HCT116 (cell line): Measurements from ENCODE around the gene AFP.

Source experiments
- CEBPB ChIP-seq: IDR thresholded peaks from 2 replicates; pipeline ENCODE4 v1.6.1; 2012; ENCODE audit warnings: low read depth
- ELF1 ChIP-seq: IDR thresholded peaks from 2 replicates; pipeline ENCODE4 v1.6.1; 2012; ENCODE audit warnings: low read depth, borderline replicate concordance
- EZH2phosphoT487 ChIP-seq: fragments of 200-600 bp; IDR thresholded peaks from 2 replicates; pipeline ENCODE4 v1.6.1; 2018; ENCODE audit warnings: antibody characterized with exemption, borderline replicate concordance
- JUND ChIP-seq: IDR thresholded peaks from 2 replicates; pipeline ENCODE4 v1.6.1; 2012
- POLR2A ChIP-seq: IDR thresholded peaks from 2 replicates; pipeline ENCODE4 v1.7.0; 2011; ENCODE audit warnings: borderline replicate concordance; ENCODE audit not compliant: insufficient read depth, insufficient read length; ENCODE audit errors: extremely low read depth
- POLR2AphosphoS5 ChIP-seq: IDR thresholded peaks from 2 replicates; pipeline ENCODE4 v1.6.1; 2011; ENCODE audit warnings: mild to moderate bottlenecking, low read depth, low read length, moderate library complexity
- TF ChIP-seq, protein P1 (sequence below): IDR thresholded peaks from 2 replicates; pipeline ENCODE4 v1.6.1; 2012; ENCODE audit warnings: low read depth
- TF ChIP-seq, protein P2 (sequence below), 3 experiments: fragments of 200-600 bp in 1 of 3; sonication (generic) in 1 of 3; IDR thresholded peaks in 2 of 3; conservative IDR thresholded peaks in 1 of 3; 2 replicates each; pipeline ENCODE4 v1.5.1; 2012 to 2017; ENCODE audit warnings: low read depth in 2 of 3, low read length in 2 of 3, antibody characterized with exemption in 1 of 3, borderline replicate concordance in 1 of 3, control low read depth in 1 of 3, mild to moderate bottlenecking in 1 of 3, mixed read lengths in 1 of 3, mixed run types in 1 of 3, moderate library complexity in 1 of 3; ENCODE audit not compliant: insufficient read depth in 1 of 3
- TF ChIP-seq, protein P3 (sequence below): IDR thresholded peaks from 2 replicates; pipeline ENCODE4 v1.6.1; 2012
- TF ChIP-seq, protein P4 (sequence below): IDR thresholded peaks from 2 replicates; pipeline ENCODE4 v1.6.1; 2011; ENCODE audit warnings: mild to moderate bottlenecking, low read length, moderate library complexity; ENCODE audit not compliant: insufficient replicate concordance; ENCODE audit errors: extremely low read depth

DNA sequence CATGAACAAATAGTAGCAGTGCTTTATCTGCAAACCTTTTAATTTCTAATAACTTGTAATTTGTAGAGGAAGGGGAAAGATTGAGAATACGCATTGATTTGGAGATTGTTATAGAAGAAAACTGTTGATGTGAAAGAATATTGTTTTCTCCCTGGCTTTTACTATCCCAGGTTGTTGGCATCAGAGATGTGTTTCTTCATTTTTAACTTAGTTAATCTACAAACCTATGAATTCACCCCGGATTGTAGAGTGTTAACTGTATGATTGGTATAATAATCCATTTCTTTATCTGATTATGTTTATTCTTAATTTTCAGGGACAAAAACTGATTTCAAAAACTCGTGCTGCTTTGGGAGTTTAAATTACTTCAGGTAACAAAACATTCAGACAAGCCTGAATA lies 18.9 kb downstream of the AFP start:
- no peak for TF ChIP-seq POLR2A
- TF ChIP-seq, protein P1, sequence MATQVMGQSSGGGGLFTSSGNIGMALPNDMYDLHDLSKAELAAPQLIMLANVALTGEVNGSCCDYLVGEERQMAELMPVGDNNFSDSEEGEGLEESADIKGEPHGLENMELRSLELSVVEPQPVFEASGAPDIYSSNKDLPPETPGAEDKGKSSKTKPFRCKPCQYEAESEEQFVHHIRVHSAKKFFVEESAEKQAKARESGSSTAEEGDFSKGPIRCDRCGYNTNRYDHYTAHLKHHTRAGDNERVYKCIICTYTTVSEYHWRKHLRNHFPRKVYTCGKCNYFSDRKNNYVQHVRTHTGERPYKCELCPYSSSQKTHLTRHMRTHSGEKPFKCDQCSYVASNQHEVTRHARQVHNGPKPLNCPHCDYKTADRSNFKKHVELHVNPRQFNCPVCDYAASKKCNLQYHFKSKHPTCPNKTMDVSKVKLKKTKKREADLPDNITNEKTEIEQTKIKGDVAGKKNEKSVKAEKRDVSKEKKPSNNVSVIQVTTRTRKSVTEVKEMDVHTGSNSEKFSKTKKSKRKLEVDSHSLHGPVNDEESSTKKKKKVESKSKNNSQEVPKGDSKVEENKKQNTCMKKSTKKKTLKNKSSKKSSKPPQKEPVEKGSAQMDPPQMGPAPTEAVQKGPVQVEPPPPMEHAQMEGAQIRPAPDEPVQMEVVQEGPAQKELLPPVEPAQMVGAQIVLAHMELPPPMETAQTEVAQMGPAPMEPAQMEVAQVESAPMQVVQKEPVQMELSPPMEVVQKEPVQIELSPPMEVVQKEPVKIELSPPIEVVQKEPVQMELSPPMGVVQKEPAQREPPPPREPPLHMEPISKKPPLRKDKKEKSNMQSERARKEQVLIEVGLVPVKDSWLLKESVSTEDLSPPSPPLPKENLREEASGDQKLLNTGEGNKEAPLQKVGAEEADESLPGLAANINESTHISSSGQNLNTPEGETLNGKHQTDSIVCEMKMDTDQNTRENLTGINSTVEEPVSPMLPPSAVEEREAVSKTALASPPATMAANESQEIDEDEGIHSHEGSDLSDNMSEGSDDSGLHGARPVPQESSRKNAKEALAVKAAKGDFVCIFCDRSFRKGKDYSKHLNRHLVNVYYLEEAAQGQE, result no peak
- TF ChIP-seq, protein P2, sequence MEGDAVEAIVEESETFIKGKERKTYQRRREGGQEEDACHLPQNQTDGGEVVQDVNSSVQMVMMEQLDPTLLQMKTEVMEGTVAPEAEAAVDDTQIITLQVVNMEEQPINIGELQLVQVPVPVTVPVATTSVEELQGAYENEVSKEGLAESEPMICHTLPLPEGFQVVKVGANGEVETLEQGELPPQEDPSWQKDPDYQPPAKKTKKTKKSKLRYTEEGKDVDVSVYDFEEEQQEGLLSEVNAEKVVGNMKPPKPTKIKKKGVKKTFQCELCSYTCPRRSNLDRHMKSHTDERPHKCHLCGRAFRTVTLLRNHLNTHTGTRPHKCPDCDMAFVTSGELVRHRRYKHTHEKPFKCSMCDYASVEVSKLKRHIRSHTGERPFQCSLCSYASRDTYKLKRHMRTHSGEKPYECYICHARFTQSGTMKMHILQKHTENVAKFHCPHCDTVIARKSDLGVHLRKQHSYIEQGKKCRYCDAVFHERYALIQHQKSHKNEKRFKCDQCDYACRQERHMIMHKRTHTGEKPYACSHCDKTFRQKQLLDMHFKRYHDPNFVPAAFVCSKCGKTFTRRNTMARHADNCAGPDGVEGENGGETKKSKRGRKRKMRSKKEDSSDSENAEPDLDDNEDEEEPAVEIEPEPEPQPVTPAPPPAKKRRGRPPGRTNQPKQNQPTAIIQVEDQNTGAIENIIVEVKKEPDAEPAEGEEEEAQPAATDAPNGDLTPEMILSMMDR (IDR thresholded peaks at IDR 0.05 in 2 of 3, conservative IDR thresholded peaks at IDR 0.05 in 1 of 3; ENCODE audit: borderline replicate concordance in 1 of 3, insufficient read depth in 1 of 3, low read depth in 2 of 3, low read length in 2 of 3), result no peak
- TF ChIP-seq, protein P3, sequence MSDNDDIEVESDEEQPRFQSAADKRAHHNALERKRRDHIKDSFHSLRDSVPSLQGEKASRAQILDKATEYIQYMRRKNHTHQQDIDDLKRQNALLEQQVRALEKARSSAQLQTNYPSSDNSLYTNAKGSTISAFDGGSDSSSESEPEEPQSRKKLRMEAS, result no peak
- no peak for TF ChIP-seq JUND
- TF ChIP-seq POLR2AphosphoS5, result no peak
- TF ChIP-seq EZH2phosphoT487, result no peak
- no peak for TF ChIP-seq ELF1
- TF ChIP-seq, protein P4, sequence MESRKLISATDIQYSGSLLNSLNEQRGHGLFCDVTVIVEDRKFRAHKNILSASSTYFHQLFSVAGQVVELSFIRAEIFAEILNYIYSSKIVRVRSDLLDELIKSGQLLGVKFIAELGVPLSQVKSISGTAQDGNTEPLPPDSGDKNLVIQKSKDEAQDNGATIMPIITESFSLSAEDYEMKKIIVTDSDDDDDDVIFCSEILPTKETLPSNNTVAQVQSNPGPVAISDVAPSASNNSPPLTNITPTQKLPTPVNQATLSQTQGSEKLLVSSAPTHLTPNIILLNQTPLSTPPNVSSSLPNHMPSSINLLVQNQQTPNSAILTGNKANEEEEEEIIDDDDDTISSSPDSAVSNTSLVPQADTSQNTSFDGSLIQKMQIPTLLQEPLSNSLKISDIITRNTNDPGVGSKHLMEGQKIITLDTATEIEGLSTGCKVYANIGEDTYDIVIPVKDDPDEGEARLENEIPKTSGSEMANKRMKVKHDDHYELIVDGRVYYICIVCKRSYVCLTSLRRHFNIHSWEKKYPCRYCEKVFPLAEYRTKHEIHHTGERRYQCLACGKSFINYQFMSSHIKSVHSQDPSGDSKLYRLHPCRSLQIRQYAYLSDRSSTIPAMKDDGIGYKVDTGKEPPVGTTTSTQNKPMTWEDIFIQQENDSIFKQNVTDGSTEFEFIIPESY, result no peak
- no peak for TF ChIP-seq CEBPB
